Activated T-cell treated with anti-CD3 and anti-CD28 coated beads for 1 hour (primary cell): ENCODE results near the gene CHST5.

Source experiments
- DNase-seq: peaks from one replicate; pipeline ENCODE4 v3.0.0-alpha.2; 2020; ENCODE audit warnings: low read depth

Gene CHST5

GRCh38 chr16:75535901-75536300 lies at the start of gene CHST5:
Gene CHST5, minus strand, starts transcription at chr16:75536108. Its CDS starts 5,724 bp downstream, at chr16:75530384.
- no peak for DNase-seq

GRCh38 chr16:75584108-75584507 lies 48.2 kb upstream of the CHST5 start:
- no peak for DNase-seq

- DNase-seq, result no peak
Measured at GRCh38 chr16:75579281-75579834, 43.5 kb upstream of the CHST5 start.

- DNase-seq, result no peak
Measured at GRCh38 chr16:75578725-75579124, 42.8 kb upstream of the CHST5 start.

- DNase-seq, result no peak
Measured at GRCh38 chr16:75578212-75578611, 42.3 kb upstream of the CHST5 start.

GRCh38 chr16:75576384-75576811 lies 40.5 kb upstream of the CHST5 start:
- no peak for DNase-seq

GRCh38 chr16:75575958-75576357 lies 40.0 kb upstream of the CHST5 start:
- DNase-seq, result no peak

- no peak for DNase-seq
Measured at GRCh38 chr16:75573955-75574354, 38.0 kb upstream of the CHST5 start.

- no peak for DNase-seq
Measured at GRCh38 chr16:75572864-75573542, 37.1 kb upstream of the CHST5 start.

GRCh38 chr16:75570396-75571065 lies 34.6 kb upstream of the CHST5 start:
- DNase-seq, result no peak

- DNase-seq, result no peak
Measured at GRCh38 chr16:75567911-75568310, 32.0 kb upstream of the CHST5 start.

- no peak for DNase-seq
Measured at GRCh38 chr16:75566758-75567255, 30.9 kb upstream of the CHST5 start.

GRCh38 chr16:75566040-75566757 lies 30.3 kb upstream of the CHST5 start, which contains the start of gene GABARAPL2:
Gene GABARAPL2, plus strand, starts transcription at chr16:75566379. Its CDS starts 108 bp downstream, at chr16:75566487.
- peak; percentile 89 for DNase-seq

GRCh38 chr16:75565640-75566039 lies 29.7 kb upstream of the CHST5 start:
- DNase-seq, result no peak

GRCh38 chr16:75559564-75560372 lies 23.9 kb upstream of the CHST5 start:
- no peak for DNase-seq

GRCh38 chr16:75558846-75559401 lies 23.0 kb upstream of the CHST5 start:
- no peak for DNase-seq

GRCh38 chr16:75556431-75556950 lies 20.6 kb upstream of the CHST5 start:
- DNase-seq, result no peak

GRCh38 chr16:75555707-75556430 lies 20.0 kb upstream of the CHST5 start, which contains the start of gene TMEM231:
Gene TMEM231, minus strand, starts transcription at chr16:75556252. Its CDS starts 43 bp downstream, at chr16:75556209.
- DNase-seq, result peak; percentile 97

GRCh38 chr16:75555213-75555706 lies 19.4 kb upstream of the CHST5 start:
- DNase-seq, result no peak

- DNase-seq, result no peak
Measured at GRCh38 chr16:75552951-75553350, 17.0 kb upstream of the CHST5 start.
